ENCODE measurements around the gene CD300LD.

GRCh38 chr17:74599023-74599399 is 6.9 kb upstream of the CD300LD start:
- no peak for TF ChIP-seq CTCF (conservative IDR thresholded peaks at IDR 0.05; ENCODE audit: low read length)
- no peak for TF ChIP-seq EZH2phosphoT487 (IDR thresholded peaks at IDR 0.05; ENCODE audit: borderline replicate concordance, low read depth, low read length)

Data from OCI-LY7 (cell line).